GM19239 (cell line): ENCODE measurements around the gene CAPZB.
A peak's percentile ranks its signal among the peaks of the same experiment; 100 is the strongest.

Experiments used
- DNase-seq: peaks from one replicate; pipeline ENCODE4 v3.0.0; 2011; ENCODE audit warnings: low spot score; ENCODE audit not compliant: insufficient read length
- FAIRE-seq: peaks from 2 replicates; lab custom pipeline; 2011; peaks lifted over from hg19 to GRCh38; lab: Jason Lieb, UNC

CAPZB gene

DNA sequence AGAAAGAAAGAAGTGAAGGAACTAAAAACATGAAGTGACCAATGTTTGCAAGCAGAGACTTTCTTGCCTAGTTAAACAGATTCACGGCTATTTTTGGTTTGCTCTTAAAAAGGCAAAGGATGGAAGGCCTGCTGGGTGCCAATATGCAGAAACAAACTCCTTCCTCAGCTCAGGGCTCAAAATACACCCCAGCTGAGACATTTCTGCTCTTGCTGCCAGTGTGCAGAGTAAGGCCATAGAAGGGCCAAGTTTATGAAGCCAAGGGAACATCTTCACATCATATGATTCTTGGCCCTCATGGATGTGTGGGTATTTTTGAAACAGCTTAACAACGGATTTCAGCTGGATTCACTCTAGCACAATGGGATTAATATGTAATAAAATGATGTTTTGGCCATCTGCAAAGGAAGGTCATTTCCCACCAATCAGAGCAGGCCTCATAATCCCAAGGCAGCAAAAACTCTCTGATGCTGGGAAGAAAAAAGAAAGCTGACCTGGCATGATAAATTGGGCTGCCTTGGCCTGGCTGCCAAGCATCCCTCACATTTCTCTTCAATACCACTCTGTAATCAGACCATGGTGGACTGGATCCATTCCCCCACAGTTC is 70.7 kb downstream of the CAPZB start:
- DNase-seq (no peak), FAIRE-seq (no peak)

DNA sequence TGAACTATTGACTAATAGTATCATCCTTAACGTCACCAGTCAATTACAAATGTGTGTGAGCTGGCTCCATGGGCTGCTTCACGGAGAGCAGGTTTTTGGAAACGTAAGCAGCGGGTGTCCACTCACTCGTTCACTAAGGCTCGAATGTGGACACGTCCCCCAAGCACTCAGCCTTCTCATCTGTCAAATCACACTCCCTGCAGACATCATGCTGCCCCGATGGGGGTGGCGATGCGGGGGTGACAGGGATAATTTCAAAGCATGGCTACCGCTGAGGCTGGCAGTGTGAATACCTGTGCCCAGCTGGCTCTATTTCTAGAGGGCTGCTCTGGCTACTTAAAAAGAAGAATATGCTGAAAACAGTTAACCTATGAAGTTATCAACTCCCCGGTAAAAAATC is 71.3 kb downstream of the CAPZB start:
- FAIRE-seq (no peak), DNase-seq (no peak)

DNA sequence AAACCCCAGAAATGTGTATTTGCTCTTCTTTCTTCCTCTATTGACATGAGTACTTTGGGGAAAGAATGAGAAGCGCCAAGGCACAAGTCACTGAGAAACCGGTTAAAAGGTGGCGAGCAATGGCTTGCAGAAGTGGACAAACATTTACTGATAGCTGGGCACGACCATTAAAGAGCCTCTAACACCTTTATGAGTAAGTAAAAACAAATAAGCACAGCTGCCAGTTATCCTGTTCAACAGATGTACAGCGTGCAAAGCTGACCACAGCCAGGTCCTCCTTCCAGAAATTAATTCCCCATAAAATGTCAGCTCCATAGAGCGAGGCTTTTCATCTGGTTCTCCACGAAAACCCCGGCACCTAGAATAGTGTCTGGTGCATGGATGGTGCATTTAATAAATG is 72.7 kb downstream of the CAPZB start:
- FAIRE-seq: no peak
- DNase-seq: no peak

DNA sequence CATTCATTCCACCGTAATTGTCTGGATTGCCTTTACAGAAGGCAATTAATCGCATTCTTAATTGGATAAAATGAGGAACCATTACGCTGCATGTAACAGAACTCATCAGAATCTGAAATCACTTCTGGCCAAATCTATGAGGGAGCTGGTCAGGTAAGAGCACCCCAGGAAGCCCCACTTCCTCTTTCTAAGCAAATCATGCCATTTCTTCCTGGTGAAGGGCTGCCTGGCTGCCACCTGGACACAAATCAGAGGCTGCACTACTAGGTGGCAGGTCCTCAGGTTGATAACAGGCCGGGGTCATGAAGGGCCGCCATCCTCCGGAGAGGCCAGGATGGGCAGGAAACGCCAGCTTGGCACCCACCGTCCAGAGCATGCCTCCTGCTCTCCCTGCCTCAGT is 73.7 kb downstream of the CAPZB start:
- FAIRE-seq: peak; percentile 18

DNA sequence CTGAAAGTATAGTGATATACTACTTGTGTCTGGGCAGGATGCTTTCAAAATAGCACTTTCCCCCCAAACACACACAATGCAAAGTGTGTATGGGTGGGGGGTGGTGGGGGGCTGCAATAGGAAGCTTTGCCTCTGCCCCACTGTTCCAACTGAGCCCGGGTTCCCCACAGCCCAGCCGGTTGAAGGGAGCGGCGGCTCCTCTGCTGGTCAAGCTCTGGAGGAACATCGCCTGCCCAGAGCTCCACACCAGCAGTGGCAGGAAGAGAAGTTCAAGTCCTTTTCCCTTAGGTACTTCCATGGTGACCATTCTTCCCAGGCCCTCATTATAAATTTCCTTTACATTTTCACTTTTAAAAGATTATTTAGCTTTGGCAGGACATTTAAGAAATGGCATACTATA is 74.9 kb downstream of the CAPZB start:
- FAIRE-seq (no peak), DNase-seq (no peak)

More for the DNA sequence above, 73.7 kb downstream of the CAPZB start:
- DNase-seq: peak; percentile 56

DNA sequence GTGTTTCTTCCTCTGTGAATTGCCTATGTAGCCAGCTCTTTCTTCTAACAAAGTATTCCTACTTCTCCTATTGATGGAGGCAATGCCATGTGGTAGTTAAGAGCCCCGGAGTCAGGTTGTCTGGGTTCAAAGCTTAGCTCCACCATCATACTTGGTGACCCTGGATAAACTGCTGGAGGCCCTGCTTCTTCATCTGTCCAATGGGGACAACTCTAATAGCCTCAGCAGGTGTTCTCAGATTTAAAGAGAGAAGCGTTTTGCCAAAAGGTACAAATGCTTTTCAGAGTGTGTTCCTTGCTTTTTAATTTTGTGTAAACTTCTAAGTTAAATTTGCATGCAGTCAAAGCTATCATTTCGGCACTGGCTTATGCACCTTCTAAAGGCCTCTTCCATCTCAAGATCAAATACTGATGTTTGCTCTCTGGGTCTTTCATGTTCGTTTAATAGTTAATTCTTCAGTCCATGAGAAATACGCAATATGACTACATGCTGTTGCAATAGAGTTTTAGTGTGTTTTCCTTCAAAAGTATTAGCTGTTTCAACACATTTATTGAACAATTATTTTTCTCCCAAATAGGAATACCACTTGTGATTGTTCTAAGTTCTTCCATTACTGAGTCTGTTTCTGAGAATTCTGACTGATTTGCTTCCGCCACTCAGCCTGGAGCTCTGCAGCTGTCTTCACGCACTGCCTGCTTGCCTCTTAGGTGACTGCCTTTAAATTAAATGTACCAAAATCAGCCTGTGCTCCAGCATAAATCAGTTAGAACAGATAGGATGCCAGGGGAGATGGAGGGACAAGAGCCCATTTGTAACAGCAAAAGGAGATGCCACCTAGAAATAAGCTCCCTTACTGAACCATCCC is 75.6 kb downstream of the CAPZB start:
- no peak for DNase-seq

DNA sequence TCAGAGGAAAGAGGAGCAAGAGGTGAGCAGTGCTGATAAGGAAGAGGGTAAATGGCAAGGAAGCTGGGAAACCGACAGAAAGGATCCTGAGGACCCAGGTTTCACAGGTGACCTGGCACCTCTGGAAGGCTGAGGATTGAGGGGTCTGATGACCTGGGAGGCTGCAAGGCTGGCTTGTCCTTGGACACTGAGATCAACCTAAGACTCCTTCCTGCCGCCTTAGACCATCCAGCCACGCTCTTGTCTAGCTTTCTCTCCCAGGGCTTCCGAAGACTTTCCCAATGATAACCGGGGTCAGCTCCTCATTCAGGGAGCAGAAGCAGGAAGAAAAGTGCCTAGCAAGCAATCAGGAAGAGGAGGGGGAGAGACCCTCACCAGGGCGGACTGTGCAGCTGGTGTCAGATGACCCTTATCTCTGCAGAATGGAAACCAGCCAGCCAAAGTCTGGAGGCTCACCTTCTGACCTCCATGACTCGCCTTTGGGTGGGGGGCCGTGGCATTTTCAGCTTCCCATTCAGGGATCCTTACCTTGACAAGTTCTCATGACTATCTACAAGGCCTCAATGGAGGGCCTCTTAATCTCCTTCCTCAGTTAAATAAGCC is 77.7 kb downstream of the CAPZB start:
- FAIRE-seq: no peak

More for the DNA sequence above, 75.6 kb downstream of the CAPZB start:
- FAIRE-seq: no peak

DNA sequence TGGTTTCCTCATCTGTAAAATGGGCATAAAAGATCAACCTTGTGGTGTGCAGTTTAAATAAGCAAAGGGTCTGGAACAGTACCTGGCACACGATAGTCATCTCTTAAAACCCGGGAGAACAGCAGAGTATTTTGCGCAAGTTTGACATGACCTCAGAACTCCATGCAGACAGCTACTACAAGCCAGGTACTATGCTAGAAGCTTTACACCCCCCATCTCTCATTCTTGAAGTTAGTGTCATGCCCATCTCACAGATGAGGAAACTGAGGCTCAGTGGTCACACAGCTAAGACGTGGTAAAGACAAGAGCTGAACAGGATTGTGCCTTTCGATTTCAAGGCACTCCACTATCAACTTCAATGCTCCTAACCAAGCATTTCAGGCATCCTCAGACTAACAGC is 78.7 kb downstream of the CAPZB start:
- FAIRE-seq (no peak), DNase-seq (no peak)

More for the DNA sequence above, 77.7 kb downstream of the CAPZB start:
- DNase-seq: no peak

DNA sequence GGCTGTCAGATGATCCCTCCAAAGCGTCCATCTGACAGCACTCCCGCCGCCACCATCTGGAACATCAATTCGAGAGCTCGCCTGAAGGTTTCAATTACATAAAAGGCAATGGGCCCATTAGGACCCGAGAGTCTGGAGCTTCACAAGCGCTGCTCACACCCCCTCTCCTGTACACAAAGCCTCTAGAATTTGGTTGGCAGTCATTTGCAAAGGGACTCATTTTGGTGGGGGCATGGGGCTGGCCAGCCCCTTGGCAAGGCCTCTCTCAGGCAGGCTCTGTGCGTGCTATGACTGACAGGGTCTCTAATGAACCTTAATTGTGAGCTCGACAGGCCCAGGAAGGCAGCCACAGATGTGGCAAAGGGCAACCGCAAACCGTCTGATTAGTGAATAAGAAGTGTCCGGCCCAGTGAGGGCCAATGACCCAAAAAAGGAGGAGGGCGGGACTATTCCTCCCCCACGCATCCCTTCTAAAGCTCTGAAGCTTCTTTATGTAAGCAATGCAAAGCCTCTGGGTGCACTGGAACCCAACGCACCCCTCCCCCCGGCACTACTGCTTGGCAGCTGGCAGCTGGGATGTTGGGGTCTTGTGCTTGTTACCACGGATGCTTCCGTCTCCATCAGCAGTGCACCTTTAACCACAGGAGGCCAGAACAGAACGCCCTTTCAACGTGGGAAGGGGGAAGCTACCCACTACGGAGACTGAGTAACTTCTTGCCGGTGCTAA is 79.4 kb downstream of the CAPZB start:
- FAIRE-seq (no peak), DNase-seq (no peak)

DNA sequence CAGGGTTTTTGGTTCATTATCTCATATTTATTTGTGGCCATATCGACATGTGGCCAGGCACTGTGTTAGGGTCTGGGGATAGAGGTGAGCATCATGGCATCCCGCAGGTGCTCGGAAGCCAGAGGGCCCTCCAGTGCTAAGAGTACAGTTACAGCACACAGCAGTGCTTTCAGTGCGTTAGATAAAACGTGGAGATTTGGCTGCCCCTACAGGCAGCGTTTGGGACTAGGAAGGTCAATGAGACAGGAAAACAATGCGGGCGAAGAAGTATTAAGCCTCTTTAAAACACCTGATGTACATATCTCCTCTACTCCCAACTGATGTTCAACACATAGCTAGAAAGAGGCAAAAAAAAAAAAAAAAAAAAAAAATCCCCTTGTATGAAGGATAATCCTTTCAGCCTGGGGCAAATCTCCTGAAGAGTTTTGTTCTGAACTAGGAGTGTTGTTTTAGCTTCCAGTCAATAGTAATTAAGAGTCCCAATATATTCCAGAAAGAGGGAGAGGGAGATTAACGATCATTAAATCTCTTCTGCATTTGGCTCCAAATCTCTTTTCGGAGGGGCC is 80.1 kb downstream of the CAPZB start:
- no peak for DNase-seq
- FAIRE-seq: no peak

DNA sequence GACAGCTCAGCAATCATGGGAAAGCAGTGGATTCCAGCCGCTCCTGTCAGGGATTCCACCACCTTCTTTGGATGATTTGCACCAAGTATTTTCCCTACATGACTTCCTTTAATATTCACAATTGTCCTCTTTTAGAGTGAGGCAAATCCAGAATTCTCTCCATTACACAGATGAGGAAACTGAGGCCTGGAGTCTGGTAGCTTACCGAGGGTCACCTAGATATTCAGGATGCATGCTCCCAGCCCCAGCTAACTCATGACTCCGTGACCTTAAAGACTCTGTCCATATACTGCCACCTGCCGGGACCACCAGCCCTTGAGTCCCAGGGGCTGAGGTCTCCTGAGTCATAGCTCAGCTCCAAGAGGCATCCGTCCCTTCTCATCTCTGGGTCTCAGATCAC is 80.6 kb downstream of the CAPZB start:
- no peak for DNase-seq
- FAIRE-seq: no peak

DNA sequence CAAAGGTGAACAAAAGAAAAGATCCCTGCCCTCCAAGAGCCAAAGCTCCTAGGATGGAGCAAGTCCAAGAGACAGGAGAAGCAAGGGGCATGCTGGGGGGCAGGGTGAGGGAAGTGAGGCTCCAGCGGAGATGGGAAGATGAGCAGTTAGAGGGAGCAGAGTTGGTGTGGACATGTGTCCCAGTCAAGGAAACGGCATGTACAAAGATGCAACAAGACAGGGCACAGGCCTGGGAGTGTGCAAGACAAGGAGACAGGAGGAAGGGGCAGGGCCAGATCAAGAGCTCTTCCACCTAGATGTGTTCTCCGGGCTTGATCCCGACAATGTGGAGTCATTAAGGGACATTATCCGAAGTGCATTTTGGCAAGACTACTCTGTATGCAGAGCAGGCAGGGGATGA is 82.1 kb downstream of the CAPZB start:
- no peak for FAIRE-seq
- no peak for DNase-seq

DNA sequence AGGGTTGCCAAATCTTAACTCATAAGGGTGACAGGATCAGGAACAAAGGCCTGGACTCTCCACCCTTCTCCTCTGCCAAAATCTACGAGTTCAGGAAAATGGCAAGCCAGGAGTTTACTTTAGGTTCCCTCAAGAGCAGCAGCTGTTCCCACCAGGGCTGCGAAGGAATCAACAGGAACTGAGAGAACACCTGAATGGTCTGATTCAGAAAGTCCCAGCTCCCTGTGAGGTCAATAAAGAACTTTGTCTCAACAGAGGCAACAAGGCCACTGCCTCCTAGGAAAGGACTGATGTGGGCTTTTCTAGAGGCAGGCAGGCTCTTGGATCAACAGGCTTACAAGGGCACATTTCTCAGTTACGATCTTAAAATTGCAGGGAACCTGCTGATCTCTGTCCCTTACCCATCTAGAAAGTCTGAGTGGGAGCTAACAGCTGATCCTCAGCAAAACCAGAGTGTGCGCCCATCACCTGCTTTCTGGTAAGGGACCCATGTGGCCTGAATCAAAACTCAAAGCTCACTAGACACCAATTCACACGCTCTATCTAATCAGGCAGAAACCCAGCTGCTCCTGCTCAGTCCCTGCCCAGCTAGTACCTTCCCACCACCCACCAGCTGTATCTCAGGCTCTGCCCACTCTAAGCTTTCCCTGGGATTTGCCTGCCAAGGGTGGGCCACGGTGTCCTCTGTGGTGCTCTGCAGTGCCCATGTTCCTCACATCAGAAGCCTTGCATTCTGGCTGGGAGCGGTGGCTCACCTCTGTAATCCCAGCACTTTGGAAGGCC is 83.1 kb downstream of the CAPZB start:
- no peak for DNase-seq
- FAIRE-seq: no peak

DNA sequence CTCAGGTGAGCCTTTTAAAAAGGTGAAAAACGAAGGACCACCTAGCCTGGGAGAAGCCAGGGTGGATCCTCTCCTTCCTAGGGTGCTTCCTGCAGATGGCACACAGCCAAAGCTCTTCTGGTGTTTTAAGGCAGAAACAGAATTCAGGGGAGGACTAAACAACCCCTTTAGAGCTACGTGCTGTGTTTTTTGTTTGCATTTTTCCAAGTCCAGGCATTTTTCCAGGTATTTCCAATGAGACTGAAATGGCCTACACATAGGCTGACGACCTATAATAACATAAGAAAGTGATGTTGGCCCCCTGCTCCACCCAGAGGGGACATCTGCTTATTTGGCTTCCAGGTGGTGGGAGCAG is 83.8 kb downstream of the CAPZB start:
- FAIRE-seq (no peak), DNase-seq (no peak)

DNA sequence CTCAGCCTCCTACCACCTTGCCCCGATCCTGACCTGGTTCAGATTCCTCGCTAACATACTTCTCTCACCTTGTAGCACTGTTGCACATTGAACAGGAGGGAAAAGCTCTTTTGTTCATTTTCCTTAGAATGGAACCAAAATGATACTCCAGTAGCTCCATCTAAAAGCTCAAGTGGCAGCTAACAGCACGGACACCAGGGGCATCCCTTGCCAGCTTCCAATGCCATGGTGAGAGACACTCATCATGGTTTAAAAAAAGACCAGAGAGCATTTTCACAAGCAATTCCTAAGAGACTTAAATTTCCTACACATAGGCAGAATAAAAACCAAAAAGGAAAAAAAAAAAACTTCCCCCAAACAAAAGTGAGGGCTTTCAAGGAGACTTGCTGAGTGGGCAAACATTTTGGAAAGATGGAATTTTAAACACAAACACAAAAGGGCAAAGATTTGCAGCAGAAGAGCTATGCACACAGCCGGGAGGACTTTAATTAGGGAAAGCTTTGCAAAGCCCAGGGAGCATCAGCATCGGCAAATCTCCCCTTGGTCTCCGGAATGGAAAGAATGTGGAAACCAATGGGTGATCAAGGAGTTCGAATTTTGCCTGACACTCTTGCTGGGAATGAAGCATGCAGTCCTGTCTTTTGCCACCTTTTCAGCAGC is 84.3 kb downstream of the CAPZB start:
- FAIRE-seq: no peak
- no peak for DNase-seq

DNA sequence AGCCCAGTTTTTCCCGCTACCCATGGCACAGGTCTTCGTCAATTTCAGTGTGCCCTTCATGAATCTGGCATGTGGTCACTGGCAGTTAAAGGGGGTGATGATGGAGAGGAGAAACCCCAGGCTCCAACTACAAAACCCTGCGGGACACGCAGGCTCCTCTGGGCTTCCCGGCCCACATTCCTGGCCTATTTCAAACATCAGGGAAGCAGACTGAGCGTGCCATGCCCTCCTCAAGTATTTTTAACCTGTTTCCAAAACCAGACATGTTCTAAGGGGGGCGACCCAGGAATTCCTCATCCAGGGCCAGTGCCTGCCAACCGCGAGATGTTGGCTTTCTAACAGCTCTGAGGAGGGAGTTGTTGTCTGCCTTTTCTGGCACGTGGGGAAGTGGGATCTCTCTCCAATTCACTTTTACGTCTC is 85.1 kb downstream of the CAPZB start:
- FAIRE-seq (no peak), DNase-seq (no peak)

DNA sequence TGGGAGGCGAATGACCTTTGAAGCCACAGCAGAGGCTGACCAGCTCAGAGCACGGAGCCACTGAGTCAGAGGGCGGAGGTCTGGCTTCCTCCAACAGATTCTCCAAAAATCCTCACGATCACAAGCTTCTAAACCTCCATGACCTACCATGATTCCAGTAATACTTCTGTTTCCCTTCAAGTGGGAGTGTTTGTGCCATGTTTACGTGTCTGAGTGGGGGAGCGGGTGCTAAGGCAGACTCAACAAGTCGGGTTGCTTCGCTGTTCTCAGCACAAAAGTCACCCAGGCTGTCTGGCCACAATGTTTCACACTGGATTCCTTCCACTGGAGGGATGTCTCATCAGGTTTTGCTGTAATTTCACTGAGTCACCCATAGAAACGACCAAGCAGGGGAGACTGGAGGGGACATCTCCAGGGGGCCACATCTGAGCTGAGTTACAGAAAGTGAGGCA is 87.0 kb downstream of the CAPZB start:
- no peak for FAIRE-seq
- no peak for DNase-seq

DNA sequence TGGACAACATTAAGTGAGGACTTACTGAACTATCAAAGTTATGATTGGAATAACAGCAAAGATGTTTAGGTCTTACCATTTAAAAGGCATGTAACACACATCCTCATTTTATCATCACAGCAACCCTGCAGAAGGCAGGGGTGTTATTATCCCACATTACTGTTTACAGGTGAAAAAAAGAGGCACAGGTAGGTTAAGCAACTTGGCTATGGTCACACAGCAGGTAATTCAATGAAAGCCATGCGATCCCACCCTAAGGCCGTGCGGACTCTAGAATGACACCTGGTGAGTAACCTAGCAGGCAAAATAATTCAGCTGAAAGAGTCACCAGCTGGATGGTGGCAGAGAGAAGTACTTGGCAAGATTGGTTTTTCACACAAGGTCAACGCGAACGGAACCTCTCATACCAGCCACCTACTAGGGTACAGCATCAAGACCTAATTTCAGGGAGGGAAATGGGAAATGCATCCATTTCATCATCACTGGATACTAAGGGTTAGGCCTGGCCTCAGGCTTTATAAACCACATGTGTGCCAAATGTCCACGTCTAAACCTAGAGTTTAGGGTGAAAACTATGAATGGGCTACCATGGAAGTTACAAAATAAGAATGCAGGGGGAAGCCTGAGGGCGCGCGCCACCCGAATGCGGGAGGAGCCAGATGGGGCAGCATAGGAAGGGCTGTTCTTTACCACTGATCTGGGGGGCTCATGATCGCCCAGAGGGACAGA is 88.0 kb downstream of the CAPZB start:
- no peak for DNase-seq
- no peak for FAIRE-seq

DNA sequence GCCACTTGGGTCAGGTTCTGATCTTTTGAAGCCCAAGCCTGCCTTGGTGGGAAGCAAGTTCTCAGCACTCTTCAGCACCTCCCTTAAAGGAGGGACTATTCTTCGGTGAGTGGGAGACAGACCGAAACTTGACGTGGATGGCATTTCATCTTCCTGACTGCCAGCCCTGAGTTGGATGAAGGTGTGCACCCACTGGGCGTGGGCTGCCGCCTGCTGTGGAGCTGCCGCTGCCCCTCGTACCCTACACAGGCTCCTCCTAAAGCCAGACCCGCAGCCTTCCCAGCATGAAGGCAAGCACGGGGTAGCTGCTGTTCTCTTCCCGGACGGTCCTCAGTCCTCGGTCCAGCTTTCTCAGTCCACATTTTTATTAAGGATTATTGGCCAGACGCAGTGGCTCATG is 89.1 kb downstream of the CAPZB start:
- DNase-seq: no peak
- no peak for FAIRE-seq
